ENCODE results near the gene SOX10.

Gene SOX10

GRCh38 chr22:37930270-37930951 lies 53.9 kb downstream of the SOX10 start:
- peak; percentile 56 for DNase-seq (ENCODE audit: low spot score)

- DNase-seq (ENCODE audit: low spot score), result no peak
These were observed 55.0 kb downstream of the SOX10 start for GRCh38 chr22:37929390-37929789.

GRCh38 chr22:37927637-37927936 lies 56.8 kb downstream of the SOX10 start:
- DNase-seq (ENCODE audit: low spot score), result no peak

GRCh38 chr22:37926771-37927636 lies 57.4 kb downstream of the SOX10 start:
- no peak for DNase-seq (ENCODE audit: low spot score)

GRCh38 chr22:37926358-37926757 lies 58.0 kb downstream of the SOX10 start:
- DNase-seq (ENCODE audit: low spot score), result no peak

GRCh38 chr22:37925767-37926166 lies 58.6 kb downstream of the SOX10 start:
- no peak for DNase-seq (ENCODE audit: low spot score)

GRCh38 chr22:37925330-37925729 lies 59.0 kb downstream of the SOX10 start:
- no peak for DNase-seq (ENCODE audit: low spot score)

- DNase-seq (ENCODE audit: low spot score), result no peak
These were observed 59.8 kb downstream of the SOX10 start for GRCh38 chr22:37924386-37925065.

- DNase-seq (ENCODE audit: low spot score), result no peak
These were observed 60.4 kb downstream of the SOX10 start for GRCh38 chr22:37923927-37924326.

Data from Ammon's horn (tissue), 1 donor.